Endothelial cell of hepatic sinusoid (primary cell): ENCODE results near the gene VAT1.

Experiments used
- in situ Hi-C: cut with HindIII; loops from 2 replicates; pipeline ENCODE4 v1.10.0; 2017; ENCODE audit warnings: low sequenced_read_pairs

VAT1 gene

GRCh38 chr17:43027091-43028032, 5.2 kb upstream of the VAT1 start:
- in situ Hi-C loops = no loop called here

DNA sequence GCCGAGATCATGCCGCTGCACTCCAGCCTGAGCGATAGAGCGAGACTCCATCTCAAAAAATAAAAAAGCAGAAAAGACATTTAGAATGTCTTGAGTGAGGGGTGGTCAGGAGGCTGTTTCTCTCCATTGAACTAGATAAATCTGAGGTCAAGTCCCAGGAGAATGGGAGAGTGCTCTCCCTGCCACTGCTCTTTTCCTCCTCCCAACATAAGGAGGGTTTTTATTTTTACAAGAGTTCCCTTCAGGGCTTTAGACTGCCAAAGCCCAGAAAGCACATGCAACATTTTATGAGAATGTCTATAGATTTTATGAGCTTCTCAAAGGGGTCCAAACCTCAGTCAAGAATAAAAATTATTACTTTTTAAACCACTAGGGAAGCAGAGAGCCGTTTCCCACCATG, 4.4 kb upstream of the VAT1 start:
- in situ Hi-C loops = no loop called here

DNA sequence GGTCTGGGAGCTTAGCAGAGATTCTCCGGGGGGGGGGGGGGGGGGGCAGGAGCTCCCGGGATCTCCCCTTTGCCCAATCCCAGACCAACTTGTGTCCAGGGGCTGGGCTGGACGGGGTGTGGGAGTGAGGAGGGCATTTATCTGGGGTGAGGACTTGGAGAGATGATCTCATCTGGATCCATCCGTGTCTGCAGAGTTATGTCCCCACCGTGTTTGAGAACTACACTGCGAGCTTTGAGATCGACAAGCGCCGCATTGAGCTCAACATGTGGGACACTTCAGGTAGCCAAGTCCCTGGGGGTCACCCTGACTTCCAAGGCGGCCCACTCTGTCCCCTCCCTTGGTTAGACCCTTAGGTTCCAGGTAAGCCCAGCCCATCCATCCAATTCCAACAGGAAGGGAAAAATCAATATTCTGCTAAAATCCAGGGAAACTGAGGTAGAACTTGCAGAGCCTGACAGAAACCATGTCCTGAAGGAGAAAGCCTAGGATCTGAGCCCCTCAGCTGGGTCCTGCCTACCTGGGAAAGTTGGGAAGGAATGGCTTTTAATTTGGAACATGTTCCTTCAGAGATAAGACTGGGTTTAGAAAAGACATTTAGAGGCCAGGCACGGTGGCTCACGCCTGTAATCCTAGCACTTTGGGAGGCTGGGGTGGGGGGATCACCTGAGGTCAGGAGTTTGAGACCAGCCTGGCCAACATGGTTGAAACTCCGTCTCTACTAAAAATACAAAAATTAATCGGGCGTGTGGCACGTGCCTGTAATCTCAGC, 3.8 kb upstream of the VAT1 start:
- in situ Hi-C loops = no loop called here

- in situ Hi-C loops = no loop called here
Observed at GRCh38 chr17:43025290-43025657, 3.1 kb upstream of the VAT1 start.

DNA sequence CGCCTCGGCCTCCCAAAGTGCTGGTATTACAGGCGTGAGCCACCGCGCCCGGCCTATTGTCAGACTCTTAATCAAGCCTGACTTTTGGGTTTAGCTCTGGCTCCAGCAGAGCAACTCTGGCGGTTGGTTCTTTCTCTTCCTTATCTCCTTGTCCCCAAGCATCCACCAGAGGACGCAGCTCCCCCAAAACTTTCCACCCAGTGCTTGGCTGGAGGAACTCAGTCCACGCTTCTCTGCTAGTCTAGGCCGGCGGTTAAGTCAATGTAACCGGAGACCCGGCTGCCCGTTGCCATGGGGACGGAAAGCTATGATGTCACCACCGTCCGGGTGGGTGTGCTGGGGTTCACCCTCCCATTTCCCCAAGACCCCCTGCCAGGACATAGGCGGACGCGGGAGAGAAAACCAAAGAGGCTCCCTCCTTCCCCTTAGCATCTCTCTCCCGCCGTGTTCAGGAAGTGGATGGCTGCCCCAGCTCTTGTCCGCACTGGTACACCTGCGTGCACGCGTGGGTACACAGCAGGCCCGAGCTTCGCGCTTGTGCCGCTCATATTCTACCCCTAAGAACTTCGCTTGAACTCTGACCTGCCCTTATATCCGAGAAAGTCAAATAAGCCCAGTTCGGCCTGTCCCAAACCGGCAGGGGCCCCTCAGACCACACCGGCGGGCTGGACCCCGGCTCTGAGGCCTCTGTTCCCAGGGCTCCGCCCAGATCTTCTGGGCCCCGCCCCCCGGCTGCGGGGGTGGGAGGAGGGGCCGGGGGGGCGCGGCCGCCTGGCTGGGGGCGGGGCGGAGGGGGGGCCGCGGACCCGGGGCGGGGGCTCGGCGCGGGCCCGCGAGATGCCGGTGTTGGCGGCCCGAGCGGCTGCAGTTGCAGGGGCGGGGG, 2.5 kb upstream of the VAT1 start, which contains the start of gene RND2:
RND2 (plus strand) TSS at position 825 of the 883 bp plus-strand sequence. CDS start 117 bp downstream, outside the sequence.
- in situ Hi-C loops = no loop called here

- in situ Hi-C loops = no loop called here
Observed at GRCh38 chr17:43020789-43021740, 1.1 kb downstream of the VAT1 start.

DNA sequence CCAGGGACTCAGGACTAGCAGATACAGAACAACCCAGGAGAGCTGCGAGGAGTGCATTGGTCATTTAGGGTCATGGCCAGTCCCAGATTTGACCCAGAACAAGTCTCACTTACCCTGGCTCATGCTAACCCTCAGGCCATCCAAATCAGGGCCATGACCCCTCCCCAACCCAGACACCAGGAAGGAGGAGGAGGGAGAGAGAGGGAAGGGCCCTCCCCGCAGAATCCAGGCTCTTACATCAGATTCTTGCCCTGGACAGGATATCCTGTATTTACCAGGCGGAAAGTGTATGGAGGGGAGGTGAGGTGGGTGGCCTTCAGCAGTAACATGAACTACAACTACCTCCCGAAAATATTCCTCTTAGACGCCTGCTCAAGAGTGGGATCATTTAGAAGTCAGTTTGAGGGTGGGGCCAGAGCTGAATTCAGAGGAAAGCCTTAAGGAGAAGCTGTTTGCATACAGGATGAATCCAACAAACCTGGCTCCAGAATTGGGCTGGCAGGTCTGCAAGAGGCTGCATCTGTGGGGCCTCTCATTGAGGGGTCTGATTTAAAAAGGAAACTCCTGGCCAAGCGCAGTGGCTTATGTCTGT, 2.1 kb downstream of the VAT1 start:
- in situ Hi-C loops = no loop called here

GRCh38 chr17:43019418-43019817, 2.8 kb downstream of the VAT1 start:
- in situ Hi-C loops = no loop called here

DNA sequence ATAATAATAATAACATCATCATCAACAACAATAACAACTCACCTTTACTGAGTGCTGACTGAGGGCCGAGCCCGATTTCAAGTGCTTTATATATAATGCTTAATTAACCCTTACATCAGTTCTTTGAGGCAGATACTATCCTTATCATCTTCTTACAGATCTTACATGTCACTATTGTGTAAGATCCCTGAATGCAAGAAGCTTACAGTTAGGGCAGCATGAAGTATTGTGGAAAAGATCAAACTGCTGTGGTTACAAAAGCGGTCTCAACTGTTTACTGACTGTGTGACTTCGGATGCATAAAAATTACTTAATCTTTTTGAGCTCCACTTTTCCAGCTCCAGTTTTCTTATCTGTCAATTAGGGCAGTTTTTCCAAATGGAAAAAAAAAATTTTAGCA, 3.3 kb downstream of the VAT1 start:
- in situ Hi-C loops = no loop called here

DNA sequence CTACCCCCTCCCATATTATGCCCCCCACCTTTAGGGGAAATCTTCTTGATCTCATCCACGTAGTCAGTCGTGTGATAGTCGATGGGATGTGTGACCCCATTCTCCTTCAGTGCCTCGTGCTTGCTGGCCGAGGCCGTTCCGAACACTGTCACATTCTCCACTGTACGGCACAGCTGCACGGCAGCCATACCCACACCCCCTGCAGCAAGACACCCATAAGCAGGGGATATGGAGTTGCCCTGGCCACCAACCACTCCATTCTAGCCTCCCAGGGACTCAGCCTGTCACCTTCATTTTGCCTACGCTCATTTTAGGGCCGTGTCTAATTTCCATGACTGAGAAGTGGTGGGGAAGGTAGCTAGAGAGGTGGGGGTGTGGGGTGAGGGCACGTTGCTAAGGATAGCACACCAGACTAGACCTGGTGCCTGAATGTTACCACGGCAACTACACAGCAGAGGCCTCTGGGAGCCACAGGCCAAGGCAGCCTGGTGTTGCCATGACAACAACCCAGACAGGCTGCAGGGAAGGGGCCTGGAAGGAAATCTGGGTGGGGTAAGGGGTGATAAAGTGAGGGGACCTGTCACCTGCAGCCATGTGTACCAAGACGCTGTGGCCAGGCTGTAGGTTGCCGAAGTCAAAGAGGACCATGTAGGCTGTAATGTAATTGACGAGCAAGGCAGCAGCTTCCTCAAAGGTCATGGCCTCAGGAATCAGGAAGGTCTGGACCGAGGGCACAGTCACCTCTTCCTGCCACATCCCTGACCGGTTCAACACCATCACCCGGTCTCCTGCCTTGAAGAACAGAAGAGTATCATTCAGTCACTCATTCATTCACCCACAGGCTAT, 4.0 kb downstream of the VAT1 start:
- in situ Hi-C loops = no loop called here

DNA sequence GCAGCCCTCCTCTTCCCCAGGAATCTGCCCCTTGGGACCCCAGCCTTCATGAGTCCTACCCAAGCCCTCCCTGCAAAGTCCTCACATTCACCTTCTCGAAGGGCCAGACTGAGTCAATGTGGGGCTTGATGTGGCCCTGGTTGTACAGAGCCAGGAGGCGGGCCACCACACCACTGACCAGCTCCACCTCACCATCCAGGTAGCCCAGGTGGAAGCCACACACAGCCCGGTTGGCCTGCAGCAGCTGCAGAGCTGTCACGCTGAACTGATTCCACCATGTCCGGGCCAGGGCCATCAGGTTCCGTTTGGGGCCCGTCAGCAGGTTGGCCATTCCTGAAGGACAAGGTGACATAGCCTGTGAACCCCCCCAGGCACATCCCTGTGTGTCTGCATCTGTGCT, 6.0 kb downstream of the VAT1 start:
- in situ Hi-C loops = no loop called here

DNA sequence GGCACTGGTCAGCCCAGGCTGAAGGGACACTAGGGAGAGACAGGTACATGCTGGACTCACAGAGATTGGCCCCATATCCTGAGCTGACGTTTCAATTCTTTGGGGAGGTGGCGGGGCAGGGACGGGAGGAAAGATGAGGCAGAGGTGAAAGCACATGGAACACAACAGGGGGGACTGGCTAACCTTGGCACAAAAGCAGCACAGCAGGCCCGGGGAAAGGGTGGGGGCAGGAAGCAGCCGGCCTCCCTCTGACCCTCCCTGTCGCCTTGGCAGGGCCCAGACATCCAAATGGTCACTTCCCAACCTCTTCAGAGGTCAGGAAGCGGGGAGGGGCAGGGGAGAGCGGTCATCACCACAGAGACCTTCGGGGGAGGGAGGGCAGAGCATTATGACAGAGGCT, 6.6 kb downstream of the VAT1 start:
- in situ Hi-C loops = no loop called here

DNA sequence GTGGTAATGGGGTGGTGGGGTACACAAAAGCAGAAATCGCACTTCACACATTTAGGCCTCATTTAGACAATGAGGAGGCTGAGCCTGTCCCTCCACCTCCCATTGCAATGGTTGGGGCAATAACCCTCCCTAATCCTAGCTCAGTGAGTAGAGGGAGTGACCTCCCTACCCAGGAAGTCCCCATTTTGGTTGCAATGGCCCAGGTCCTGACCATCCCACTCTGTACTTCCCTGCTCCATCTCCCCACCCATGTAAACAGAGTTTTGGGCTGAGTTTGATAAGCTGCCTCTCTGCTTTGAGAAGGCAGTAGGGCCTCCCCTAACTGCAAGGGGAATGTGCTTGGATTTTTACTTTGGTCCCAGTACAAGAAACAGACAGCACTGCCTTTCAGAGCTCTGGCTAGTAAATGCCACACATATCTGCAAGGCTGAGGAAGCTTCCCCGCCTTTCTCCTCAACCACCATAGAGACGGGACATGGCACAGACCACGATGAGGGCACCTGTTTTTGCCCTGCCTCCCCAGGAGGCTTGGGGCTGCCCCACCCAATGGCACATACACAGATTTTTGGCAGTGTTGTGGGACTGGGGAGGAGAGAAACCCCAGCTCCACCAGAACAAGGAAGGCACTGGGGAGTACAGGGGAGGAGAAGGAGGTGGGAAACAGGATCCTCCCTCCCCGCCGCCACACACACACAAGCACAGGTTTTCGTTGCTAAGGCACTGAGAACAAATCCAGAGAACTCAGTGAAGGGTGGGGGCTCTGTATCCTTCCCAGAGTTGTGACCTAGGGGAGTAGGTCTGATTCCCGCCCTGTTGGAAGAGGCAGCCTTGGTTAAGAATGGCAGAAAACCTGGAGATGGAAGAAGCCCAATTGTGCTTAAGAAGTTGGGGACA, 7.3 kb downstream of the VAT1 start:
- in situ Hi-C loops = no loop called here

- in situ Hi-C loops = no loop called here
Observed at GRCh38 chr17:43014020-43014648, 8.1 kb downstream of the VAT1 start.

GRCh38 chr17:43013296-43013695, 8.9 kb downstream of the VAT1 start:
- in situ Hi-C loops = no loop called here

- in situ Hi-C loops = no loop called here
Observed at GRCh38 chr17:43011728-43012472, 10.3 kb downstream of the VAT1 start.
